ENCODE measurements around the gene KRTAP5-6.

Gene KRTAP5-6

DNA sequence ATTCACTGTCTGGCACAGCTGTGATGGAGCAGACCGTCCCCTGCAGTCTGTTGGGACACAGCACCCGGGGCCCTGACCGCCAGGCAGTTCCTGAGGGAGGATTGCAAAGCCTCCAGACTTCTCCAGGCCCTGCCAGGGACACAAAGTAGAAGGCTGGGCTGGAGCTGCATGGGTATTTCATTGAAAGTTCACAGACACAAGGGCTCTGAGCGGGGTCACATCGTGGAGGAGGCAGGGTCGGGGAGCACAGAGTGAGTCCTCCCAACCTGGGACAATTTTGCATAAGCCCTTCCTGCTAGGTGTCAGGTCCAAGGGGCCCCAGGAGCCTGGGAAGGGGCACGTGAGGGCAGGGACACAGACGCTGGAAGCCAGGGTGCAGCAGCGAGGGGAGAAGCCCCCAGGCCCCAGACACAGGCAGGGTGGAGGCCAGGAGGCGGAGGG lies 37.7 kb downstream of the KRTAP5-6 start:
- DNase-seq: no peak

DNA sequence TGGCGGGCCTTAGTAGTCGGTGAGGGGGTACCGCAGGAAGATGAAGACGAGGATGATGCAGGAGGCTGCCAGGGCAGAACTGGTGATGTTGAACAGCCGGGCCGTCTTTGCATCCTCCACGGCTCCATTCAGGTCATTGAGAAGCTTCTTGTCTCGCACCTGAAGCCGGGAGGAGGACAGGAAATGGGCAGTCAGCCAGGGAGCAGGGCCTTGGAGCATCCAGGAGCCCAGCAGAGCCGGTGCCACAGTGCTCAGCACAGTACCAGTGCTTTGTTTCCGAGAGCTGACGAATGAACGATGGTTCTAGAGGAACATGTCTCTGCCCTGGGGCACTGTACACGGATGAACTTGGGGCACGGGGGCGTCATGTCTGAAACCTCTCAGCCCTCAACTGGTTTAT lies 38.3 kb downstream of the KRTAP5-6 start:
- no peak for DNase-seq

DNA sequence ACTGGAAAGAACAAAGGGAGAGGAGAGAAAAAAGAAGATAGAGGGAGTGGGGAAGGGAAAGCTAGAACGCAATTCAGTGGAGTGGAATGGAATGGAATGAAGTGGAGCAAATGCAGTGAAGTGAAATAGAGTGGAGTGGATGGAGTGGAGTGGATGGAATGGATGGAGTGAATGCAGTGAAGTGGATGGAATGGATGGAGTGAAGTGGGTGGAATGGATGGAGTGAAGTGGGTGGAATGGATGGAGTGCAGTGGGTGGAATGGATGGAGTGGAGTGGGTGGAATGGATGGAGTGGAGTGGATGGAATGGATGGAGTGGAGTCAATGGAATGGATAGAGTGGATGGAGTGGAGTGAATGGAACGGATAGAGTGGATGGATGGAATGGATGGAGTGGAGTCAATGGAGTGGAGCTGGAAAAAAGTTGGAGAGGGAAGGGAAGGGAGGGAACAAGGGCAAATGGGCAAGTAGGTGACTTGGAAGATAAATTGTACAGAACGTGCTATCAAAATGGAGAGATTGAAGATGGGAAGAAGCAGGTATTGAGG lies 39.5 kb downstream of the KRTAP5-6 start:
- DNase-seq: no peak

- no peak for DNase-seq
Observed at GRCh38 chr11:1737080-1737757, 40.2 kb downstream of the KRTAP5-6 start.

DNA sequence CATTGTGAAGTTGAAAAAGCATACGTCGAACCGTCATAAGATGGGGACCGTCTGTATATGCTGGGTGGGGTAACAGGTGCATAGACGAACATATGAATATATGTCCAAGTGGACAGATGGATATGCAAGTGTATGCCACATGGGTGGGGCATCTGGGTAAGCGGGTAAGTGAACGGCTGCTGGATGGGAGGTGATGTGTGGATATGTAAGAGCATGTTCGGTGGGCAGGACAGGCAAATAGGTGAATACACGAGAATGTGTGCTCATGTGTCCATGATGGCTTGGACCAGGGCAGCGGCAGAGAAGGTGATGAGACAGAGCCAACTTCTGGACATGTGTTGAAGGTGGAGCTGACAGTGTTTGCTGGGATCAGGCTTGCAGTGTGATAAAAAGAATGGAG lies 41.4 kb downstream of the KRTAP5-6 start:
- no peak for DNase-seq

DNA sequence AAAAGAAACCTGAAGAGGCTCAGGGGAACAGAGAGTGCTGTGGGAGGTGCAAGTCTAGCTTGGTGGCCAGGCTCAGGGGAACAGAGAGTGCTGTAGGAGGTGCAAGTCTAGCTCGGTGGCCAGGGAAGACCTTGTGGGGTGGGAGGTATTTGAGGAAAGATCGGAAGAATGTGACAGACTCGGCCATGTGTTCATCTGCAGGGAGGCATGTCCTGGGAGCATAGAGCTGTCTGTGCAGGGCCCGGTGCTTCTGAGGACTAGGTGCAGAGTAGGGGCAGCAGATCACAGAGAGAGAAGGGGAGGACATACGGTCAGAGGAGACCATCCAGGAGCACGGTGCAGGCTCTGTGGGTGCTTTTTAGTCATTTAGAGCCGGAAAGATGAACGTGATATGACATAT lies 42.6 kb downstream of the KRTAP5-6 start:
- no peak for DNase-seq

- DNase-seq: no peak
Observed at GRCh38 chr11:1740786-1741530, 44.0 kb downstream of the KRTAP5-6 start.

GRCh38 chr11:1741741-1742140 lies 44.7 kb downstream of the KRTAP5-6 start:
- DNase-seq: no peak

DNA sequence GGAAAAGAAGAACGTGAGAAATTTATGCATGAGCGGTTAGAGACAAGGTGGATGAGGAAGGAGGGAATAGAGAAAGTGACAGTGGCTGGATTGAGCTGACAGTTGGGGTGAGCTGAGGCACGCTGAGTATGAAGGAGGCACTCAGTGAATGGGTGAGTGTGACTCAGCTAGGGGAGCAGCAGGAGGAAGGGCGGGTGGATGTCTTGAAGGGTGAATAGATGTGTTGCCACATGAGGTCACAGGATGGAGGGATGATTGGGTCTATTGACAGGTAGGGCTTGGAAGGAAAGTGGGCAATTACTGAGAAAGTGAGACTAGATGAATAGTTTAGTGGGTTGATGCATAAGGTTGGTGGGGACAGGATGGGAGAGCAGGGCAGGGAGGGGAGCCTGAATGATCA lies 45.4 kb downstream of the KRTAP5-6 start:
- no peak for DNase-seq

GRCh38 chr11:1742869-1743584 lies 46.0 kb downstream of the KRTAP5-6 start:
- no peak for DNase-seq

GRCh38 chr11:1743585-1744136 lies 46.7 kb downstream of the KRTAP5-6 start:
- no peak for DNase-seq

- no peak for DNase-seq
Observed at GRCh38 chr11:1744137-1744886, 47.3 kb downstream of the KRTAP5-6 start.

DNA sequence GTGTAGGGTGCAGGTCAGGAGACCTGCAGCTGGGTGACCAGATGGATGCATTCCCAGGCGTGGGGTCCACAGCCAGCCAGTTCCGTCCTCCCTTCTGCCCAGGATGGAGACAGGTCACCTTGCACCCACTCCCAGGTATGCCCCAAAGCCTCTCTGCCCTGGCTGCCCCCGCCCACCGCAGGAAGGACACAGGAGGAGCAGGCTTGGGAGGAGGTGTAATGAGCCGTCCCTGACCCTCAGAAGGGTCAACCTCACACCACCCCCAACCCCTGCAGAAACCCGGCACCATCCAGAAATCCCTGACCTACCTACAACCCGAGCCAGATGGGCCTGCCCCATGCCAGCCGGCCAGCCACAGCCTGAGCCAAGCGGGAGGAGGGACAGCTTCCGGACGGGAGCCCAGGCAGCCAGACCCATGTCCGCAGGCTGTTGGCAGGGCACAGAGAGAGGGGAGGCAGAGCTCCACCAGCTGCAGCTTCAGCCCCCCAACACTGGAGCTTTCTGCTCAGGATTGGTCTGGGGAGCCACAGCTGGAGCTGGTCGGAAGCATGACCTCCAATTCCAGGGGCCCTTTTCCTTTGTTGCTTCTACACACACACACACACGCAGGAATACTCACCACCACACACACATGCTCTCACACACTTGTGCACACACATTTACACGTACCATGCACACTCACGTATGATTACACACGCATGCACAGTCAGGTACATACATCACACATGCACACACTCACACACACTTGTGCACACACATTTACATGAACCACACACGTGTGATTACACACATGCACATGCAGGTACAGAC lies 48.1 kb downstream of the KRTAP5-6 start:
- no peak for DNase-seq

GRCh38 chr11:1745701-1746320 lies 48.8 kb downstream of the KRTAP5-6 start:
- DNase-seq: no peak

DNA sequence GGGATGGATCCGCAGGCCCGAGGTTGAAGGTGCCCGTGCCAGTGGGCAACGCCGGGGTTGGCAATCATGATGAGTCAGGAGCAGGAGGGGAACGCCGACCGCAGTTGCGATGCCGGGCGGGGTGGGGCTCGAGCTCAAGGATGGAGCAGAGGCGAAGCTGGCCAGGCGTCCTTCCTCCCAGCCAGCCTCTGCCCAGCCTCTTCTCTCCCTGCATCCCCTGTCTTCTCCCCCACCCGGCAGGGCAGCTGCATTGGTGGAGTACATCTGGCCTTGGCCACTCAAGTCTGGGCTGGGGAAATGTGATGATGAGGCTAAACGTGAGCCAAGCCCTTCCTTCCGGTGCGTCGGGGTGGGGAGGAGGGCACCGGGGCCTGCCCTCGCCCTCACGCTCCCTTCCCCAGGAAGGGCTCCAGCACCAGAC lies 49.5 kb downstream of the KRTAP5-6 start:
- no peak for DNase-seq

DNA sequence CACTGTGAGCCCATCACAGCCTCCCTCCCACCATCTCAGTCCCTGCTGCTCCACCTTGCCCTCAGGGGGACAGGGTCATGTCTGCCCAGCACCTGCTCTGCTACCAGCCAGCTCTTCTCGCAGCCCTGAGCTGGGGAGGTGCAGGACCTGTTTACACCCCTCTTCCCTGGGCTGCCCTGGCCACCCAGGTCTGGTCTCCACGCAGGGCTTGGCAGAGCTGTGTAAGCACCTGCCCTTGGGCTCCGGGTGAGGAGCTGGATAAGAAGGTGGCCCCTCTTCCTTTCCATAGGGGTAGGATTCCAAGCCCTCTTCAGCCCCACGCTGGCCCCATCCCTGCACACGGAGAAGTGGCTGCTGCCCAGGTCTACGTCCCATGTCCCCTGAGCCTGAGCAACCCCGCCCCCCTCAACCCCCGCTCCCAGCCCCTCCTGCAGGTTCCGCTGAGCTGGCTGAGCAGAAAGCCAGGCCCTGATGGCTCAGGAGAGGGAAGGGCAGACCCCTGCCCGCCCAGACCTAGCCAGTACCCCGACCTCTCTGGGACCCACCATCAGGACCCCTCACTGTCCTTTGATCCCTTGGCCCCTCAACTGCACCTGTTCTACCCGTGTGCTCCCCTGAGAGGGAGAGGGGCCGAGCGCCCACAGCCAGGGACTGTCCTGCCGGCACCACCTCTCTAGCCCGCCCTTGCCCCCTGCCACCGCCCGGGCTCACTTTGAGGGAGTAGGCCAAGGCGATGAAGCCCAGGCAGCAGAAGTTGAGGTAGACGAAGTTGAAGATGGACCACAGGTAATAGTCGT lies 50.2 kb downstream of the KRTAP5-6 start:
- DNase-seq: no peak
